GM13976 (cell line): Measurements from ENCODE around the gene CDK5.

Experiments
- DNase-seq: peaks from one replicate; pipeline ENCODE4 v3.0.0; 2012; ENCODE audit warnings: low spot score
- CTCF ChIP-seq: IDR thresholded peaks from 2 replicates; pipeline ENCODE4 v1.5.1; 2012; ENCODE audit warnings: borderline replicate concordance, mild to moderate bottlenecking; ENCODE audit not compliant: insufficient read depth; ENCODE audit errors: extremely low read depth, missing control alignments, control extremely low read depth
- in situ Hi-C: fragments of 300-500 bp; cut with MboI; formaldehyde crosslinking; loops from one replicate; pipeline ENCODE4 v1.12.0; 2022; ENCODE audit warnings: low sequenced_read_pairs, mixed read lengths, inconsistent platforms; ENCODE audit not compliant: unreplicated experiment

CDK5 gene

GRCh38 chr7:151082141-151083070, 24.7 kb upstream of the CDK5 start:
- no peak for TF ChIP-seq CTCF
- DNase-seq = no peak
- in situ Hi-C loops = no loop called here

- TF ChIP-seq CTCF = no peak
- DNase-seq = no peak
- in situ Hi-C loops = no loop called here
Measured at GRCh38 chr7:151081170-151082101, 23.7 kb upstream of the CDK5 start.

- DNase-seq = peak; percentile 98
- in situ Hi-C loops = no loop called here
- no peak for TF ChIP-seq CTCF
Measured at GRCh38 chr7:151080522-151081169, 22.9 kb upstream of the CDK5 start, which contains the start of gene FASTK. FASTK (minus strand) TSS chr7:151080809; CDS start chr7:151080766, 43 bp downstream.

GRCh38 chr7:151080067-151080521, 22.4 kb upstream of the CDK5 start:
- TF ChIP-seq CTCF = no peak
- no peak for DNase-seq
- in situ Hi-C loops = no loop called here

- no peak for DNase-seq
- no peak for TF ChIP-seq CTCF
- in situ Hi-C loops = no loop called here
Measured at GRCh38 chr7:151079199-151079910, 21.7 kb upstream of the CDK5 start.
